Rectal smooth muscle tissue (tissue), 1 donor: ENCODE measurements around the gene FILIP1L.

Experiments
- H3K27ac ChIP-seq: one replicate; pipeline ENCODE4 v1.7.0; 2013; ENCODE audit warnings: low read depth, low read length, inconsistent platforms
- H3K27me3 ChIP-seq: one replicate; pipeline ENCODE4 v1.7.0; 2013; ENCODE audit warnings: low read length; ENCODE audit not compliant: control insufficient read depth, insufficient read depth
- H3K36me3 ChIP-seq: one replicate; pipeline ENCODE4 v1.7.0; 2013; ENCODE audit warnings: low read length; ENCODE audit not compliant: control insufficient read depth, insufficient read depth
- H3K4me1 ChIP-seq: one replicate; pipeline ENCODE4 v1.7.0; 2013; ENCODE audit warnings: low read length; ENCODE audit not compliant: control insufficient read depth, insufficient read depth
- H3K4me3 ChIP-seq: one replicate; pipeline ENCODE4 v1.7.0; 2013; ENCODE audit warnings: low read length
- H3K9ac ChIP-seq: one replicate; pipeline ENCODE4 v1.7.0; 2013; ENCODE audit warnings: low read length

FILIP1L gene

DNA sequence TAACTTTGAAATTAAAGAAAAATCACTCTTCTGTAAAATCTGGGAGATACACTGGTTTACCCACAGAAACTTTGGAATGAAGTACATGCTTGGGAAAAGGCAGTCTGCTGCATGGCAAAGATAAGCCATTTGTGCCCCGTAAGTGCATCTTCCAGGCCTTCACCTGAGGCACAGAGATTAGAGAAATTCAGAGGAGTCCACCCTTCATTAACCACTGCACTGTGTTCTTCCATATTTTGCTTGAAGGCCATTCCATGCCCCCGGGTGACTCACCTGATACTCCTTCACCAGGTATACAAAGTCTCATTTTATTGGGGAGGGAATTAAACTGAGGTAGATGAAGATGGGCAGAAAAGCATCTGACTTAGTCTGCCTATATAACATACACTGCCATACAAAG, 243.6 kb downstream of the FILIP1L start:
- Histone ChIP-seq H3K4me1 (peaks cover 58% of the 10 kb centered on the region), H3K9ac (no peak overlapping the region), H3K27me3 (no peaks in the 10 kb centered on the region), H3K4me3 (peak overlapping the region; percentile 46), H3K36me3 (no peaks in the 10 kb centered on the region), H3K27ac (peak overlapping the region; percentile 99)

DNA sequence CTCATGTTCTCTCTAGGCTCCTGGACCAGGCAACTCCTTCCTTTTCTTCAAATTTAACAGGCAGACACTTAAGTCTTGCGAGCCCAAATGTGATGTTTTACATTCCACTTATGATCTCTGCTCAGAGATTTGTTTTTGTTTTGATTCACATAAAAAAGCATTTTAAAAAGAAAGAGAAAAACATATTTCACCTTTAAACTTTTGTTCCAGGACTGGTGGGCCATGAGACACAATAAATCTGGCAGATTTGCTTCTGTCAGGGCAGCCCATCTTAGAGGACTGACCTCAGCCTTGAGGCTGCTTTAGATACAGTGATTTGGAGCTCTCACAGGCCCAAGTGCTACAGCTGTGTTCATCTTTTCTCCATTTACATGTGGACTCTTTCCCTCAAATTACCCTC, 244.7 kb downstream of the FILIP1L start:
- H3K27ac ChIP-seq = peak overlapping the region; percentile 99
- peaks cover 66% of the 10 kb centered on the region for H3K4me1 ChIP-seq

DNA sequence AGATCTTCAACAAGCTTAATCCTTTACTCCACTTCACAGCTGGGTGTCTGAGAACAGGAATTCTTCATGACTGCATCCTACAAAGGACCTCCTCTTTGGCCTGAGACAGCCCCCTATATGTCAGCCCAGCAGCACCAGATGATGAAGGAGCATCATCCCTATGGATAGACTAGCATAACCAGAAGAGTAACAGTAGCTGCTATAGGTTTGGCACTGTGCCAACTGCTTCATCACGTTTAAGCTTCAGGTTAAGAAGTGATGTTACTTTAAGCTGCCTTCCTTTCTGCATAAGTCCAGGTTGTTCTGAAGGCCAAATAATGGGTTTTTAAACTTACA, 246.0 kb downstream of the FILIP1L start:
- no peak overlapping the region for H3K4me3 ChIP-seq
- peak overlapping the region; percentile 68 for H3K27ac ChIP-seq
- H3K36me3 ChIP-seq = no peaks in the 10 kb centered on the region
- peak overlapping the region; percentile 8 for H3K9ac ChIP-seq
- H3K4me1 ChIP-seq = peaks cover 68% of the 10 kb centered on the region
- H3K27me3 ChIP-seq = no peaks in the 10 kb centered on the region

More for the DNA sequence above, 244.7 kb downstream of the FILIP1L start:
- H3K36me3 ChIP-seq = no peaks in the 10 kb centered on the region
- H3K4me3 ChIP-seq = no peak overlapping the region
- H3K9ac ChIP-seq = no peak overlapping the region
- H3K27me3 ChIP-seq = no peaks in the 10 kb centered on the region

DNA sequence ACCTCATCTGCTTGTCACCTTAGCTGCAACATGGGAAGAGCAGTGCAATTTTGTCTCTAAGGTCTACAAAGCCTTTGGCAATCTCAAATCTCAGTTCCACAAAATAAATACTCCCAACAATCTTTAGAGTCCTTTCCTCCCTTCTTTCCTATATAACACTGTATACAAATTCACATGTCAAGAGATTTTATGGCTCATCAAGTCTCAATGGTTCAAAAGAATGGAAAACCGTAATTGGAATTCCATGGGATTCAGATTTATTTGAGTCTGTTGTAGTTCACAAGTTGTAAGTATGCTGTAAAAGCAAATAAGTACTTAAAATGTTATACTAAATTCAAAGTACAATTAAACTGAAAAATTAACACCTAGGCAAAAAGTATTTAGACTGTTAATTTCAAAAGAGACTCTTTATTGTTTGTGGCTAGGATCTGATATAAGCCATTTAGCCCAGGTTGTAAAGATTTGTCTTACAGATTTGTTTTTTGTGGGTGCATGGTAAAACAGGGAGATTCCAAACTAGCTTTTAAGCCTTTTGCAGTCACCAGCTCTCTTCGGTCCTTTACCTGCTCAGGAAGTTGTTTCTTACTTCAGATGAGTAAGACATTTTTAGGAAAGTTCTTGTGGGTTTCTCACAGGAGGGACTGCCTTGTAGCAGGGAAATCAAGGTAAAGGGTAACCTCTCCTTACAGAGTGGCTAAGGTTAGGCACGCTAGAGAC, 246.5 kb downstream of the FILIP1L start:
- Histone ChIP-seq H3K27me3 (no peaks in the 10 kb centered on the region), H3K27ac (peak overlapping the region; percentile 68), H3K4me3 (no peak overlapping the region), H3K9ac (no peak overlapping the region), H3K36me3 (no peaks in the 10 kb centered on the region), H3K4me1 (peaks cover 69% of the 10 kb centered on the region)

DNA sequence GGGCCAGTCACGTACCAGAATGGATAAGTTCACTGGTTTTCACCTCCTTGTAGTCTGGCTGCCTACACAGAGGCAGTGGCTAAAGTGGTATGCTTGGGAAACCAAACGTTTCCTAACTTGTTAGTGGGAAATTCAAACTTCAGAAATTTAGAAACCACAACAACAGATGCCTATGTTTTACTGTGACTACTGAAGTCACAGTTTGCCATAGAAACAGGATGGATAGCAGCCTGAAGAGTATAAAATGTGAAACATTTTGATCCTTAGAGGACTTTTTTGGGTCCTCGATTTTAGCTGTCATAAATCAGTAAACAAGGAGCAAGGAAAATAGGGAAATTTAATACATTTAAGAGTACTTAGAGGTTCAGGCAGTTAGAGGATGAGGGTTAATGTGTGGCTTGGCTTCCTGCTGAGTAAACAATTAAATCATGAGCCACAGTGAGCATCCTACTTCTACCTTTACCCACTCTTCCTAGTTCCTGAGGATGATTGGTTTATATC, 248.0 kb downstream of the FILIP1L start:
- H3K27ac ChIP-seq = peak overlapping the region; percentile 69
- peaks cover 4% of the 10 kb centered on the region for H3K36me3 ChIP-seq
- no peak overlapping the region for H3K9ac ChIP-seq
- no peak overlapping the region for H3K4me3 ChIP-seq
- H3K27me3 ChIP-seq = no peaks in the 10 kb centered on the region
- H3K4me1 ChIP-seq = peaks cover 70% of the 10 kb centered on the region

DNA sequence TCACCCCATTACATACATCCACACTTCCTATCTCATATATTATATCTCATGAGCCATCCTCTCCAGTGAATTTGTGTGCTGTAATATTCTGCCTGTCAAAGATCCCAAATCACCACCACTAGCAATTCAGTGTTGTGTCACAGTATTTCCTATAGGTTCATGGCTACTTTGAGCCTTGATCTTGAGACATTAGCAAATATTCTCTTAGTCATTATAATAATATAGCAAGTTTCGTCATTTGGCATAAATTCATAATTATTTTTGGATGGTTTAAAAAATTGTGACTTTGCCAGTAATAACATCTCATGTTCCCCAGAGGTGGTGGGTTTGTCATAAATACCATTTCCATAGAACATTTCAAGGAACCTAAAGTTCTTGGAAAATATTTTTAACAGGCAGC, 249.0 kb downstream of the FILIP1L start:
- Histone ChIP-seq H3K9ac (no peak overlapping the region), H3K36me3 (peaks cover 7% of the 10 kb centered on the region), H3K4me3 (no peak overlapping the region), H3K27ac (peak overlapping the region; percentile 7), H3K27me3 (no peaks in the 10 kb centered on the region), H3K4me1 (peaks cover 68% of the 10 kb centered on the region)

DNA sequence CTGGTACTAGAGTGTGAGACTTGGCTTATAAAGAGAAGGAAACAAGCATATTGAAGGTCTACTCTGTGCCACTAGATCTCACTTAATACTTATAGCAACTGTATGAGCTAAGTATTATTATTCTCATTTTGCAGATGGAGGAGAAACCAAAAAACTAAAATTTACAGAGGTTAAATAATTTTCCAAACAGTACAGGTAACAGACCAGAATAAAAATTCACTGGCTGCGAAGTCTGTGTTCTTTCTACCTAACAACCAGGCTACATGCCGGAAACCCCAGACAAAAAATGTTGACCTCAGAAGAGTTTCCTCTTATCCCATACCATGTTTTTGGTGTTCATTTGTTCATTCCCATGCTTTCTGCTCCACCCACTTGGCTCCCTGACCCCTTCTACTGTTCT, 250.0 kb downstream of the FILIP1L start:
- Histone ChIP-seq H3K4me1 (peaks cover 67% of the 10 kb centered on the region), H3K4me3 (no peak overlapping the region), H3K27ac (peak overlapping the region; percentile 10), H3K36me3 (peaks cover 8% of the 10 kb centered on the region), H3K27me3 (no peaks in the 10 kb centered on the region), H3K9ac (no peak overlapping the region)

DNA sequence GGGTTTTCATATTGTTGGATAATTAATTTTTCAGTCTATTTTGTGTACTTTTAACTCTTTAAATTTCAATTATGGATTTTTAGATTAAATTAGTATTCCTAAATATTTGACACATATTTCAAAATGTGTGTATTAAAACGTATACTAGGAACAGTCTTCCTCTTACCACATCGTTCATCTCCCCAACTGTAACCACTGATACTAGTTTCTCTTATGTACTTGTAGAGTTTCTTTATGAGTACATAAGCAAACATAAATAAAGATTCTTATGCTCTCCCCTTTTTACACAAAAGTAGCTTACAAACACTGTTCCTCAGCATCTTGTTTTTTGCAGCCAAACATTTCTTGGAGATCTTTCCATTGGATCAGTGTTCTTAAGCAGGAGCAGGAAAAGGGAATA, 250.7 kb downstream of the FILIP1L start:
- H3K27me3 ChIP-seq = no peaks in the 10 kb centered on the region
- no peak overlapping the region for H3K27ac ChIP-seq
- peaks cover 63% of the 10 kb centered on the region for H3K4me1 ChIP-seq
- no peak overlapping the region for H3K9ac ChIP-seq
- peaks cover 8% of the 10 kb centered on the region for H3K36me3 ChIP-seq
- H3K4me3 ChIP-seq = no peak overlapping the region

DNA sequence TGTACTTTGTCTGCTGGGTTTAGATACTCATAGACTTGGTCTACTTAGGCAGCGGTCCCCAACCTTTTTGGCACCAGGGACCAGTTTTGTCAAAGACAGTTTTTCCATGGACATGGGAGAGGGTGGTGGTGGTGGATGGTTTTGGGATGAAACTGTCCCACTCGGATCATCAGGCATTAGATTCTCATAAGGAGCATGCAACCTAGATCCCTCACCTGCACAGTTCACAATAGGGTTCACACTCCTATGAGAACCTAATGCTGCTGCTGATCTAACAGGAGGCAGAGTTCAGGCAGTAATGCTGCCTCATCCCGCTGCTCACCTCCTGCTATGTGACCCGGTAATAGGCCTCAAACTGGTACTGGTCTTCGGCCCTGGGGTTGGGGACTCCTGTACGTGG, 251.3 kb downstream of the FILIP1L start:
- Histone ChIP-seq H3K9ac (no peak overlapping the region), H3K27me3 (no peaks in the 10 kb centered on the region), H3K4me1 (peaks cover 58% of the 10 kb centered on the region), H3K36me3 (peaks cover 8% of the 10 kb centered on the region), H3K27ac (peak overlapping the region; percentile 68), H3K4me3 (no peak overlapping the region)

DNA sequence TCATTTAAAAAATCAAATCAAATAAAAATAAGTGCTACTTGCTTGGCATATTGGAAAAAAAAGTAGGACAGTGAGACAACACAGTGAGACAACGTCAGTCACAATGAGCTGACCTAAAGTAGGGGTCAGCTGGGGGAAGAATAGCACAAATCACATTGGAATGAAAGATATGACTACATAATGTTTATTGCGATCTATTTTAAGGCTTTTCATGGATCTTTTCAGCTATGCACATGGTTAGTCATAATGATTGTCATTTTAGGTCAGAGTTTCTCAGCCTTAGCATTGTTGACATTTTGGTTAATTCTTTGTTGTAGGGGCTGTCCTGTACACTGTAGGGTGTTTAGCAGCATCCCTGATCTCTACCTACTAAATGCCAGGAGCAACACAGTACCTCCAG, 252.1 kb downstream of the FILIP1L start:
- Histone ChIP-seq H3K4me3 (no peak overlapping the region), H3K4me1 (peaks cover 50% of the 10 kb centered on the region), H3K27ac (peak overlapping the region; percentile 68), H3K27me3 (no peaks in the 10 kb centered on the region), H3K36me3 (peaks cover 8% of the 10 kb centered on the region), H3K9ac (no peak overlapping the region)

DNA sequence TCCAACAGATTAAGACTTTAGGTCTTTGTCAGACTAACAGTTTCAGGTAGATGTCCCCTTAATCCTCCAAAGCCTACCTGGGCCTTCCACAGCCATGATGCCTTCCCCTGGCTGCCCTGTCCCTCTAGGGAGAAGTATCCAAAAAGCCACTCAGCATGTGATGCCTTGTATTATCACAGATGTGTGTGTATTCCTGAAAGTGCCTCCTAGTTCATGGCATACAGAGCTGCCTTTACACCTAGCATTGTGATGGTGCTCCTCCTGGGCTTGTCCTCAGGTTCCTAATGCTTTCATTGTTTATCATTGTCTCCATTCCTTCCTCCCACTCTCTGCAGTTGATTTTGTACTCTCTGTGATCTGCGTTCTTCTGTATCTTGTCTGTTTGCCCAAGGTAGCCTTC, 253.1 kb downstream of the FILIP1L start:
- peak overlapping the region; percentile 87 for H3K27ac ChIP-seq
- H3K27me3 ChIP-seq = no peaks in the 10 kb centered on the region
- H3K4me3 ChIP-seq = no peak overlapping the region
- H3K9ac ChIP-seq = no peak overlapping the region
- H3K36me3 ChIP-seq = peaks cover 8% of the 10 kb centered on the region
- H3K4me1 ChIP-seq = peaks cover 45% of the 10 kb centered on the region

DNA sequence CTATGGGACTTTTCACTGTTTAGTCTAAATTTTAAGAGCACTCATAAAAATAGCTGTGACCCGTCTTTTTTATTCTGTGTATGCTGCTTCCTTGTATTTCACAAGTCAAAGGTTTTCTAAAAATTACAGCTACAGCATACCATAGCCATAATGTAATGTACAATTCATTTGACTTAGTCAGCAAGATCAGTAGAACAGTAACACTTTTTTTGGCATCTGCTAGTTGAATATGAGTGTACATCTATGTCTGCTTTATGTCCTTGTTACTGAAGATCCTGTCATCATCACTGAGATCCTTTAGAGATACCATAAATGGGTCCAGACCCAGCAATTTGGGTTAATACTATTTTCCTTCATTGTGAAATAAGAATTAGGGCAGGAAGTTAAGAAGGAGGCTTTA, 254.5 kb downstream of the FILIP1L start:
- no peak overlapping the region for H3K9ac ChIP-seq
- H3K4me3 ChIP-seq = no peak overlapping the region
- peak overlapping the region; percentile 87 for H3K27ac ChIP-seq
- peaks cover 8% of the 10 kb centered on the region for H3K36me3 ChIP-seq
- H3K4me1 ChIP-seq = peaks cover 46% of the 10 kb centered on the region
- H3K27me3 ChIP-seq = no peaks in the 10 kb centered on the region

DNA sequence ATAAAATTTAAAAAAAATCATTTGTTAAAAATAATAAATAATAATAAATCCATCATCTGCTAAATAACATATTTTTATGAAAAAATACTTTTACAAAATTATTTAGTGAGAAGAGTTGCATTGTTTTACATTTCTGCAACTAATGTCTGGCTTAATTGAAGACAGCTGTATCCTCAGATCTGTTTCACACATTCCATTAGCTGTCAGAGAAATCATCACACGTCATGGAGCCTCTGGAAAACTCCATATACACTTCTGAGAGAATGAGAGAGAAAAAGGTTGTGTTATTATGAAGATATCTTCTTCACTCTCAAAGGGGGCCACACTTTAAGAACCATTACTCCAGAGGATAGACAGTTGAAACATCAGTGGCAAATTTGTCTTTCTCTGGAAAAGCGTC, 255.8 kb downstream of the FILIP1L start:
- peaks cover 8% of the 10 kb centered on the region for H3K36me3 ChIP-seq
- H3K4me1 ChIP-seq = peaks cover 48% of the 10 kb centered on the region
- no peaks in the 10 kb centered on the region for H3K27me3 ChIP-seq
- no peak overlapping the region for H3K4me3 ChIP-seq
- peak overlapping the region; percentile 87 for H3K27ac ChIP-seq
- H3K9ac ChIP-seq = no peak overlapping the region
